GM23338 (cell line): ENCODE results near the gene GPC2. TPM values are rescaled to one million over a fixed set of nuclear protein-coding genes. Genes with fewer than 3 reads are reported as not detected.
A peak's percentile ranks its signal among the peaks of the same experiment; 100 is the strongest.
"Not testable (repeated sequence)": the region's sequence is repeated elsewhere in the genome, so short reads cannot be mapped to it uniquely, and the experiment has no call there.

Experiments
- ATAC-seq: fragments of 200-7000 bp; cut with Tn5 transposase; 3 replicates; pipeline ENCODE4 v1.9.1; 2020
- DNase-seq: peaks from one replicate; pipeline ENCODE4 v3.0.0-alpha.2; 2015; ENCODE audit warnings: low spot score
- H2AFZ ChIP-seq: fragments of 200-600 bp; sonication (generic); 2 replicates; pipeline ENCODE4 v1.8.0; 2016; ENCODE audit warnings: antibody characterized with exemption, mild to moderate bottlenecking, moderate library complexity
- H3F3A ChIP-seq: fragments of 200-600 bp; sonication (generic); replicated peaks from 2 replicates; pipeline ENCODE4 v1.8.0; 2017; ENCODE audit warnings: antibody characterized with exemption, mixed run types, low read depth
- H3K27ac ChIP-seq: fragments of 200-600 bp; sonication (generic); 2 replicates; pipeline ENCODE4 v1.6.1; 2016; ENCODE audit warnings: low read depth
- H3K27me3 ChIP-seq: fragments of 200-600 bp; sonication (generic); 2 replicates; pipeline ENCODE4 v1.8.0; 2016; ENCODE audit warnings: mild to moderate bottlenecking, mixed run types, moderate library complexity; ENCODE audit not compliant: insufficient read depth
- H3K36me3 ChIP-seq: fragments of 200-600 bp; sonication (generic); 2 replicates; pipeline ENCODE4 v1.8.0; 2016; ENCODE audit warnings: mild to moderate bottlenecking; ENCODE audit not compliant: insufficient read depth
- H3K4me1 ChIP-seq: fragments of 200-600 bp; sonication (generic); 2 replicates; pipeline ENCODE4 v1.8.0; 2016; ENCODE audit warnings: mild to moderate bottlenecking, moderate library complexity; ENCODE audit not compliant: insufficient read depth
- H3K4me2 ChIP-seq: fragments of 200-600 bp; sonication (generic); 2 replicates; pipeline ENCODE4 v1.7.1; 2017; ENCODE audit warnings: mixed run types
- H3K4me3 ChIP-seq: fragments of 200-600 bp; sonication (generic); 2 replicates; pipeline ENCODE4 v1.6.1; 2016; ENCODE audit warnings: mixed run types
- H3K79me2 ChIP-seq: fragments of 200-600 bp; sonication (generic); replicated peaks from 2 replicates; pipeline ENCODE4 v1.8.0; 2017; ENCODE audit warnings: mild to moderate bottlenecking; ENCODE audit not compliant: insufficient read depth
- H3K9me2 ChIP-seq: fragments of 200-600 bp; sonication (generic); 2 replicates; pipeline ENCODE4 v1.8.0; 2017; ENCODE audit not compliant: insufficient read depth
- H4K20me1 ChIP-seq: fragments of 200-600 bp; sonication (generic); replicated peaks from 2 replicates; pipeline ENCODE4 v1.8.0; 2017; ENCODE audit warnings: mild to moderate bottlenecking; ENCODE audit not compliant: insufficient read depth
- H3K27ac Mint-ChIP-seq: 2 replicates; pipeline ENCODE4 v1.8.0; 2020; ENCODE audit warnings: inconsistent platforms, mild to moderate bottlenecking, moderate library complexity, mixed read lengths
- H3K27me3 Mint-ChIP-seq: 3 replicates; pipeline ENCODE4 v1.8.0; 2022; ENCODE audit warnings: low read depth, mild to moderate bottlenecking, moderate library complexity, mixed read lengths, inconsistent platforms; ENCODE audit not compliant: insufficient read depth, poor library complexity
- H3K36me3 Mint-ChIP-seq: 3 replicates; pipeline ENCODE4 v1.8.0; 2021; ENCODE audit warnings: low read depth, mild to moderate bottlenecking, inconsistent platforms, moderate library complexity, mixed read lengths
- H3K4me1 Mint-ChIP-seq: 3 replicates; pipeline ENCODE4 v1.8.0; 2020; ENCODE audit warnings: mild to moderate bottlenecking, inconsistent platforms, mixed read lengths
- H3K4me3 Mint-ChIP-seq: 3 replicates; pipeline ENCODE4 v1.8.0; 2021; ENCODE audit warnings: moderate library complexity, mild to moderate bottlenecking, inconsistent platforms, mixed read lengths
- H3K9me3 Mint-ChIP-seq: 3 replicates; pipeline ENCODE4 v1.8.0; 2020; ENCODE audit warnings: moderate library complexity, mild to moderate bottlenecking, inconsistent platforms, mixed read lengths
- CREB1 ChIP-seq: fragments of 250-450 bp; sonication (Bioruptor Pico); IDR thresholded peaks from 2 replicates; pipeline ENCODE4 v1.5.0; 2020; ENCODE audit warnings: low read depth, mild to moderate bottlenecking, moderate library complexity
- ETS1 ChIP-seq: IDR thresholded peaks from 2 replicates; pipeline ENCODE4 v1.6.1; 2016; ENCODE audit warnings: antibody characterized with exemption
- EZH2 ChIP-seq: fragments of 200-600 bp; sonication (generic); IDR thresholded peaks from one replicate; pipeline ENCODE4 v1.8.0; 2017; ENCODE audit warnings: antibody characterized with exemption, mild to moderate bottlenecking, low read depth; ENCODE audit not compliant: unreplicated experiment
- EZH2phosphoT487 ChIP-seq: fragments of 200-600 bp; sonication (generic); IDR thresholded peaks from one replicate; pipeline ENCODE4 v1.8.1; 2018; ENCODE audit warnings: antibody characterized with exemption; ENCODE audit not compliant: unreplicated experiment
- JUNB ChIP-seq: IDR thresholded peaks from one replicate; pipeline ENCODE4 v1.6.1; 2016; ENCODE audit warnings: antibody characterized with exemption; ENCODE audit not compliant: unreplicated experiment
- NANOG ChIP-seq: IDR thresholded peaks from 2 replicates; pipeline ENCODE4 v1.6.1; 2016; ENCODE audit warnings: antibody characterized with exemption, borderline replicate concordance
- POLR2AphosphoS5 ChIP-seq: IDR thresholded peaks from 2 replicates; pipeline ENCODE4 v1.6.1; 2016; ENCODE audit warnings: antibody characterized with exemption, low read depth
- STAT1 ChIP-seq: IDR thresholded peaks from one replicate; pipeline ENCODE4 v1.6.1; 2016; ENCODE audit warnings: antibody characterized with exemption; ENCODE audit not compliant: unreplicated experiment
- ZNF331 ChIP-seq: fragments of 250-450 bp; sonication (Bioruptor Pico); IDR thresholded peaks from 2 replicates; pipeline ENCODE4 v1.5.0; 2020; ENCODE audit warnings: low read depth, mild to moderate bottlenecking, moderate library complexity
- ZNF462 ChIP-seq: fragments of 250-450 bp; sonication (Bioruptor Pico); IDR thresholded peaks from 2 replicates; pipeline ENCODE4 v1.5.0; 2020; ENCODE audit warnings: mild to moderate bottlenecking, moderate library complexity
- polyA plus RNA-seq: library from polyadenylated mRNA; unstranded; fragments of >200 nt; fragmentation: Nextera tagmentation; extraction: Ambion mirVana; gene quantifications from 2 replicates; pipeline ENCODE4 v1.2.1, GENCODE V29; 2016
- total RNA-seq: library from RNA; depleted of rRNA; stranded (reverse); fragments of >200 nt; shearing (Covaris generic); gene quantifications from 2 replicates; pipeline ENCODE4 v1.2.3, GENCODE V29; 2014

GPC2 gene
- total and polyA plus RNA-seq, 2 experiments from 2014 or later = 10.7 to 48.8 TPM

DNA sequence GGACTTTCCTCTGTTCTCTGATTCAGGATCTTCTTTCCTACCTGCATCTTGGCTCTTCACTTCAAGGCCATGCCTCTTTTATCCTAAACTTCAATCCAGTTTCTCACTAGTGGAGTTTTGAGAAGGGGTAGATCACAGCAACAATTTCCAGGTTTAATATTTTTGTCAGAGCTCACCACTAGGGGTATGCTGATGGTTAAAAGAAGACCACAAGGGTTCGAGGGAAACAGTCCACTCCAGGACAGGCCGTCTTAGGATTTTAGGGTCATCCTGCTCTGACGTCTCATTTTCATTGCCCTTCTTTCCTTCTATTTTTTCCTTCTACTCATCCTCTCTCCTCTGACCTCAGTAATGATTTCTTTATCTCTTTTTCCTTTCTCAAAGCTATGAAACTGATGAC lies 11.9 kb upstream of the GPC2 start (continued):
- no peak for TF ChIP-seq EZH2phosphoT487
- no peak for TF ChIP-seq EZH2
- no peak for TF ChIP-seq JUNB
- no peak for TF ChIP-seq NANOG
- no peak for TF ChIP-seq POLR2AphosphoS5
- no peak for TF ChIP-seq ZNF331 (CRISPR knock-in tag)
- no peak for TF ChIP-seq ETS1

GRCh38 chr7:100185726-100186125 lies 8.5 kb upstream of the GPC2 start:
- Mint-ChIP-seq H3K9me3 (no peaks in the 10 kb centered on the region; the same call in 2 of the 3 replicates), H3K27me3 (peaks cover 3% of the 10 kb centered on the region), H3K4me1 (peaks cover 20% of the 10 kb centered on the region), H3K4me3 (no peak overlapping the region), H3K36me3 (no peaks in the 10 kb centered on the region), H3K27ac (no peak overlapping the region)
- Histone ChIP-seq H3F3A (no peaks in the 10 kb centered on the region), H3K4me2 (no peak overlapping the region), H2AFZ (no peak overlapping the region), H3K4me3 (no peak overlapping the region), H3K79me2 (no peaks in the 10 kb centered on the region), H4K20me1 (no peaks in the 10 kb centered on the region), H3K4me1 (peaks cover 13% of the 10 kb centered on the region), H3K27me3 (no peaks in the 10 kb centered on the region), H3K36me3 (no peaks in the 10 kb centered on the region), H3K27ac (no peak overlapping the region), H3K9me2 (no peaks in the 10 kb centered on the region)
- no peak for DNase-seq
- no peak for ATAC-seq
- no peak for TF ChIP-seq CREB1 (CRISPR knock-in tag)
- TF ChIP-seq STAT1 = no peak
- no peak for TF ChIP-seq ZNF462
- TF ChIP-seq EZH2 = no peak
- TF ChIP-seq JUNB = no peak

DNA sequence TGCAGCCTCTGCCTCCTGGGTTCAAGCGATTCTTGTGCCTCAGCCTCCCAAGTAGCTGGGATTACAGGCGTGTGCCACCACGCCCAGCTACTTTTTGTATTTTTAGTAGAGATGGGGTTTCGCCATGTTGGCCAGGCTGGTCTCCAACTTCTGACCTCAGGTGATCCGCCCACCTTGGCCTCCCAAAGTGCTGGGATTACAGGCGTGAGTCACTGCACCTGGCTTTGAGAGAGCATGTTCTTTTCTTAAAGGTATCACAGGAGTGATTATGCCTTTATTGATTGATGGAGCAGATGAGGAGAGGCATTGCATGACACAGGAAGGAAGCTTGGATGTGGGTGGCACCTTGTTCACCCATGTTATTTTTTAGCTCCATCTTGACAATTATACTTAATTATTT lies 5.9 kb upstream of the GPC2 start:
- not testable (repeated sequence) for H3K36me3 ChIP-seq, H3K79me2 ChIP-seq, H3K27ac Mint-ChIP-seq, H3K4me3 ChIP-seq, H3K9me2 ChIP-seq, H3F3A ChIP-seq, H3K9me3 Mint-ChIP-seq, H3K4me3 Mint-ChIP-seq, H3K27ac ChIP-seq, H3K36me3 Mint-ChIP-seq, ATAC-seq, H3K4me2 ChIP-seq, H4K20me1 ChIP-seq, DNase-seq, H2AFZ ChIP-seq
- peaks cover 13% of the 10 kb centered on the region for H3K4me1 ChIP-seq
- Mint-ChIP-seq H3K4me1 (peaks cover 13% of the 10 kb centered on the region), H3K27me3 (peaks cover 18% of the 10 kb centered on the region)
- H3K27me3 ChIP-seq = peaks cover 14% of the 10 kb centered on the region

GRCh38 chr7:100182616-100183015 lies 5.4 kb upstream of the GPC2 start:
- not testable (repeated sequence) for H4K20me1 ChIP-seq, DNase-seq, H3F3A ChIP-seq, H3K36me3 ChIP-seq, H3K4me3 Mint-ChIP-seq, ATAC-seq, H3K9me2 ChIP-seq, H3K36me3 Mint-ChIP-seq, H3K79me2 ChIP-seq, H3K9me3 Mint-ChIP-seq, H3K27ac Mint-ChIP-seq, H3K4me2 ChIP-seq, H3K4me3 ChIP-seq, H2AFZ ChIP-seq
- peaks cover 18% of the 10 kb centered on the region for H3K27me3 ChIP-seq
- H3K27ac ChIP-seq = peak overlapping the region; percentile 17; the same call in 1 of the 2 replicates
- Mint-ChIP-seq H3K27me3 (peaks cover 23% of the 10 kb centered on the region), H3K4me1 (peaks cover 13% of the 10 kb centered on the region)
- peaks cover 13% of the 10 kb centered on the region for H3K4me1 ChIP-seq
